Kidney (tissue), 14 donors: ENCODE measurements around the gene SH3D21. TPM values are rescaled to one million over a fixed set of nuclear protein-coding genes. Genes with fewer than 3 reads are reported as not detected.

Experiments used
- DNase-seq, 5 donors: peaks; one replicate each; pipeline ENCODE4 v3.0.0-alpha.2; 2013 to 2020
- FAIRE-seq: peaks from 2 replicates; lab custom pipeline; 2012; peaks lifted over from hg19 to GRCh38; lab: Jason Lieb, UNC
- H3K27ac ChIP-seq, 2 donors: one replicate each; pipeline ENCODE4 v1.7.0; 2013; ENCODE audit warnings: low read depth in 2 of 2, low read length in 2 of 2, inconsistent platforms in 1 of 2
- H3K27me3 ChIP-seq: one replicate; pipeline ENCODE4 v1.7.1; 2013; ENCODE audit warnings: low read length, inconsistent platforms; ENCODE audit not compliant: control insufficient read depth, insufficient read depth
- H3K36me3 ChIP-seq, 3 donors: one replicate each; pipeline versions ENCODE4 v1.7.0 to v1.7.1; 2013; ENCODE audit warnings: low read length in 3 of 3, control low read depth in 1 of 3, inconsistent platforms in 1 of 3; ENCODE audit not compliant: insufficient read depth in 3 of 3, control insufficient read depth in 2 of 3
- H3K4me1 ChIP-seq, 3 donors: one replicate each; pipeline versions ENCODE4 v1.7.0 to v1.7.1; 2013; ENCODE audit warnings: low read length in 3 of 3, inconsistent platforms in 1 of 3, low read depth in 1 of 3; ENCODE audit not compliant: control insufficient read depth in 2 of 3, insufficient read depth in 2 of 3
- H3K4me3 ChIP-seq, 3 donors: one replicate each; pipeline versions ENCODE4 v1.7.0 to v1.8.1; 2013; ENCODE audit warnings: low read length in 3 of 3, control low read depth in 1 of 3, inconsistent platforms in 1 of 3
- H3K9ac ChIP-seq, 3 donors: one replicate each; pipeline versions ENCODE4 v1.7.0 to v1.7.1; 2013; ENCODE audit warnings: low read length in 3 of 3, control low read depth in 1 of 3, inconsistent platforms in 1 of 3
- H3K9me3 ChIP-seq, 3 donors: one replicate each; pipeline versions ENCODE4 v1.7.0 to v1.7.1; 2013; ENCODE audit warnings: low read length in 3 of 3, control low read depth in 1 of 3, inconsistent platforms in 1 of 3; ENCODE audit not compliant: control insufficient read depth in 2 of 3, insufficient read depth in 1 of 3
- intact Hi-C: fragments of 100-400 bp; cut with DNase I; formaldehyde crosslinking; loops from one replicate; pipeline ENCODE4 v1.11.1; 2022
- polyA plus RNA-seq: library from polyadenylated mRNA; stranded (reverse); fragments of 350-450 nt; fragmentation: Illumina TruSeq; extraction: RNeasy Lipid Tissue Mini Kit (QIAGEN cat#74804); gene quantifications from one replicate; pipeline ENCODE4 v1.2.3, GENCODE V29; 2014; ENCODE audit warnings: low read depth, low replicate concordance; ENCODE audit not compliant: insufficient read depth
- total RNA-seq: library from RNA; stranded (reverse); fragmentation: NEBNext Ultra II Directional; extraction: Animal tissue kit (Norgen Biotek cat#: 25700); gene quantifications from one replicate; pipeline ENCODE4 v1.2.1, GENCODE V29; 2021
- TF ChIP-seq, protein P1 (sequence below): IDR thresholded peaks from 3 replicates; pipeline ENCODE4 v1.5.1; 2012; ENCODE audit warnings: mild to moderate bottlenecking, moderate library complexity, borderline replicate concordance; ENCODE audit not compliant: insufficient read depth; ENCODE audit errors: extremely low read depth
- donor health status: control.
- donor health status: control.
- donor health status: control.
- donor health status: control.
- donor health status: control.
- donor health status: DM: yes; HTN: yes; CAD: no.
- donor health status: Normal renal cell carcinoma (clear cell type).

SH3D21 gene
- total and polyA plus RNA-seq, 2 donors from 2014 or later: 5.7 to 33.4 TPM

DNA sequence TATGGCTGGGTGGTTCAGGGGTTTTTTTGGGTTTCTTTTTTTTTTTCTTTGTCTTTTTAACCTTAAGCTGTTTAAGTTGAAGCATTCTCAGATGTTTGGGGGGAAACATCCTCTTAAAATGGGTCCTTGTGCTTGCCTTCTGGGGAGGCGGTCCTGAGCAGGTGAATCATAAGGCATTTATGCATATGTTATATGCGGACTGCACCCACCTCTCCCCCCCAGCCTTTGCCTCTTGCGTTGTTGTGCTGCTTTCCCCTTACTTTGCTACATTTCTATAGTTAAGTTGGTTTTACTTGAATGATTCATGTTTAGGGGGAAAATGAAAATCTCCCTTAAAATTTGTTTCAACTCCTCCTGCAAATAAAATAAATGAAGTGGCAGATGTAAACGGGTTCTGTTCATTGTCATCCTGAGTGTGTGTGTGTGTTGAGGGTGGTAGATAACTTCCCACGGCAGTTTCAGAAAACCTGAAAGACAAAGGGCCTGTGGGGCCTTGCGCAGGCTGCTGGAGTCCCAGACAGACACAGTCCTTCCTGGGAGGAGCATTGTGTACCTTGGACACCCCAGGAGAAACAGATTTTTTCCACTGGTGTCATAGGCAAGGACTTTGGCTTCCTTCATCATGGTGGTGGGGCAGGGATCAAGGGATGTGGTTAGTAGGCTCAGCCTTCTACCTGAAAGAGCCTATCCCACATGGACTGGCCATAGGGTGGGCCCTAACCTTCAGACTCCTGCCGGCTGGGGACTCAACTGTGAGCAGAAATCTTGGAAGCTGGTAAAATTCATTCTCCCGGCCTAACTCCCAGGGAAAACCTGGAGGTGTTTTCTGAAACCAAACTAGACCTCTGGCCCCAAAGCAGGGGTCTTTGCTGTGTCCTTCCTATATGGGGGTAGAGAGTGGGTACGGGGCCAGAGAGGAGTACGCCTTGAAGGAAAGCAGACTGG is 926 bp upstream of the SH3D21 start:
- Histone ChIP-seq H3K4me1 (peaks cover 0 to 11% (median 10%) of the 10 kb centered on the region in 3 donors), H3K9ac (no peak overlapping the region), H3K9me3 (no peaks in the 10 kb centered on the region), H3K4me3 (no peak overlapping the region), H3K27me3 (no peaks in the 10 kb centered on the region), H3K27ac (peak overlapping the region; percentile 57 to 86), H3K36me3 (peaks cover 2 to 31% (median 20%) of the 10 kb centered on the region in 3 donors)
- TF ChIP-seq, protein P1, sequence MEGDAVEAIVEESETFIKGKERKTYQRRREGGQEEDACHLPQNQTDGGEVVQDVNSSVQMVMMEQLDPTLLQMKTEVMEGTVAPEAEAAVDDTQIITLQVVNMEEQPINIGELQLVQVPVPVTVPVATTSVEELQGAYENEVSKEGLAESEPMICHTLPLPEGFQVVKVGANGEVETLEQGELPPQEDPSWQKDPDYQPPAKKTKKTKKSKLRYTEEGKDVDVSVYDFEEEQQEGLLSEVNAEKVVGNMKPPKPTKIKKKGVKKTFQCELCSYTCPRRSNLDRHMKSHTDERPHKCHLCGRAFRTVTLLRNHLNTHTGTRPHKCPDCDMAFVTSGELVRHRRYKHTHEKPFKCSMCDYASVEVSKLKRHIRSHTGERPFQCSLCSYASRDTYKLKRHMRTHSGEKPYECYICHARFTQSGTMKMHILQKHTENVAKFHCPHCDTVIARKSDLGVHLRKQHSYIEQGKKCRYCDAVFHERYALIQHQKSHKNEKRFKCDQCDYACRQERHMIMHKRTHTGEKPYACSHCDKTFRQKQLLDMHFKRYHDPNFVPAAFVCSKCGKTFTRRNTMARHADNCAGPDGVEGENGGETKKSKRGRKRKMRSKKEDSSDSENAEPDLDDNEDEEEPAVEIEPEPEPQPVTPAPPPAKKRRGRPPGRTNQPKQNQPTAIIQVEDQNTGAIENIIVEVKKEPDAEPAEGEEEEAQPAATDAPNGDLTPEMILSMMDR: no peak
- DNase-seq (peak in 1 of 5 donors; percentile 46), FAIRE-seq (no peak)
- intact Hi-C loops: no loop called here

DNA sequence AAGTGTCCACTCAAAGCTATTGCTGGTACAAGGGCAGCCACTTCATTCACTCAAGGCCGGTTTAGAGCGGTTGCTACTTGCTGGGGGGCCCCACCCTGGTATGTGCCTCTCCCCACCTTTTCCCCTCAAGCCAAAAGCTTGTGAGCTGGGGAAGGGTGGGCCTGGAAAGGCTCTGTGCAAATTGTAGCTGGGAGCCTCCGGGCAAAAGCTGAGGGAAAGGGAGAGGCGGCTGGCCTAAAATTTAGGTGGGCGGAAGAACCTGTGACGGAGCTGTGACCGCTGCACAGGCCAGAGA is 306 bp upstream of the SH3D21 start:
- Histone ChIP-seq H3K27me3 (no peaks in the 10 kb centered on the region), H3K4me3 (peak overlapping the region in 1 of 3 donors; percentile 83), H3K27ac (peak overlapping the region; percentile 57 to 86), H3K36me3 (peaks cover 2 to 25% (median 20%) of the 10 kb centered on the region in 3 donors), H3K4me1 (peaks cover 0 to 11% (median 10%) of the 10 kb centered on the region in 3 donors), H3K9me3 (no peaks in the 10 kb centered on the region), H3K9ac (peak overlapping the region in 1 of 3 donors; percentile 55)
- intact Hi-C loops: no loop called here
- FAIRE-seq (no peak), DNase-seq (peak in 3 of 5 donors; percentile 50 to 59 (median 53))
- TF ChIP-seq, protein P1: no peak

DNA sequence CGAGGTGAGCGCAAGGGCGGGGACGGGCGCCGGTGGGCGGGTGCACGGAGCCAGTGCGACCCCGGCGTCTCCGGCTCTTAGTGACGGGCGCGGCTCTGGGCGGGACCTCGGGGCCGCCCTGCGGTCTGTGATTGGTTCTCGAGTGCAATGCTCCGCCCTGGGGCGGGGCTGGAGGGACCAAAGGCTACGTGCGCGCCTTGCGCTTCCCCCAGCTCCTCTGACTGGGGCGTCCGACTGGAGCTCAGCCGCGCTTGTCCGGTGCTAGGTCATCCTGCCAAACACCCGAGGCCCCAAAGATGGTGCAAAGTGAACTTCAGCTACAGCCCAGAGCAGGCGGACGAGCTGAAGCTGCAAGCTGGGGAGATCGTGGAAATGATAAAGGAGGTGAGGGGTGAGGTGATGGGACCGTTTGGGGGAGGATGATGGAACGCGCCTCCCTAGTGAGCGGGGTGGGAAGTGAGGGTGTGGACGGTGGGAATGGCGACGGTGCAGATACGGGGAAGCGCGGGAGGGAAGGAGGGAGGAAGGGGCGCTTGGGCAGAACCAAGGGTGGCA is 811 bp downstream of the SH3D21 start:
- no peaks in the 10 kb centered on the region for H3K27me3 ChIP-seq
- peaks cover 2 to 14% (median 10%) of the 10 kb centered on the region in 3 donors for H3K36me3 ChIP-seq
- DNase-seq: peak; percentile 97 to 98 (median 97)
- peak overlapping the region; percentile 81 to 83 (median 82) for H3K4me3 ChIP-seq
- intact Hi-C loops: no loop called here
- peak overlapping the region; percentile 51 to 86 for H3K27ac ChIP-seq
- no peaks in the 10 kb centered on the region for H3K9me3 ChIP-seq
- peak overlapping the region; percentile 65 to 68 (median 67) for H3K9ac ChIP-seq
- TF ChIP-seq, protein P1: no peak
- H3K4me1 ChIP-seq: peaks cover 0 to 11% (median 10%) of the 10 kb centered on the region in 3 donors
- FAIRE-seq: no peak
